Right lobe of liver (tissue), 4 donors: Measurements from ENCODE around the gene RHOH.

Source experiments
- POLR2A ChIP-seq: fragments of 450-650 bp; IDR thresholded peaks from one replicate; pipeline ENCODE4 v1.6.1; 2017; ENCODE audit warnings: antibody characterized with exemption, mild to moderate bottlenecking
- TF ChIP-seq, protein P1 (sequence below), 4 donors: fragments of 200-600 bp in 3 of 4; fragments of 450-650 bp in 1 of 4; IDR thresholded peaks; one replicate each; pipeline versions ENCODE4 v1.5.1 to v1.8.0; 2016 to 2022; ENCODE audit warnings: antibody characterized with exemption in 4 of 4, mild to moderate bottlenecking in 2 of 4
- donor health status: DM: no; HTN: no; CAD: no.
- donor health status: DM: no; HTN: no; CAD: no.
- donor health status: DM: no; HTN: yes; CAD: no.

DNA sequence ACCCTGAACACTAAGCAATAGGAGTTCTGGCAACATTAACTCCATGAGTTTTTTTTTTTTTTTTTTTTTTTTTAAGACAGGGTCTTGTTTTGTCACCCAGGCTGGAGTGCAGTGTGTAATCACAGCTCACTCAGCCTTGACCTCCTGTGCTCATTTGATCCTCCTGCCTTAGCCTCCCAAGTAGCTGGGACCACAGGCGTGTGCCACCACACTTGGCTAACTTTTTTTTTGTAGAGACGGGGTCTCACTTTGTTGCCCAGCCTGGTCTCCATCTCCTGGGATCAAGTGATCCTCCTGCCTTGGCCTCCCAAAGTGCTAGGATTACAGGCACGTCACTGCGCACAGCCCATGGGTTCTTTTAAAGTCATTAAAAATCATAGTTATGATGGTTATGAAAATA, 5.1 kb downstream of the RHOH start:
- TF ChIP-seq, protein P1, sequence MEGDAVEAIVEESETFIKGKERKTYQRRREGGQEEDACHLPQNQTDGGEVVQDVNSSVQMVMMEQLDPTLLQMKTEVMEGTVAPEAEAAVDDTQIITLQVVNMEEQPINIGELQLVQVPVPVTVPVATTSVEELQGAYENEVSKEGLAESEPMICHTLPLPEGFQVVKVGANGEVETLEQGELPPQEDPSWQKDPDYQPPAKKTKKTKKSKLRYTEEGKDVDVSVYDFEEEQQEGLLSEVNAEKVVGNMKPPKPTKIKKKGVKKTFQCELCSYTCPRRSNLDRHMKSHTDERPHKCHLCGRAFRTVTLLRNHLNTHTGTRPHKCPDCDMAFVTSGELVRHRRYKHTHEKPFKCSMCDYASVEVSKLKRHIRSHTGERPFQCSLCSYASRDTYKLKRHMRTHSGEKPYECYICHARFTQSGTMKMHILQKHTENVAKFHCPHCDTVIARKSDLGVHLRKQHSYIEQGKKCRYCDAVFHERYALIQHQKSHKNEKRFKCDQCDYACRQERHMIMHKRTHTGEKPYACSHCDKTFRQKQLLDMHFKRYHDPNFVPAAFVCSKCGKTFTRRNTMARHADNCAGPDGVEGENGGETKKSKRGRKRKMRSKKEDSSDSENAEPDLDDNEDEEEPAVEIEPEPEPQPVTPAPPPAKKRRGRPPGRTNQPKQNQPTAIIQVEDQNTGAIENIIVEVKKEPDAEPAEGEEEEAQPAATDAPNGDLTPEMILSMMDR (IDR thresholded peaks at IDR 0.05): no peak
- TF ChIP-seq POLR2A: no peak
